ENCODE measurements around the gene UBE2G2. TPM values are rescaled to one million over a fixed set of nuclear protein-coding genes. Genes with fewer than 3 reads are reported as not detected.

The UBE2G2 gene
- total and polyA plus RNA-seq, 11 donors, result 44.3 to 84.4 (median 63.3) TPM

- Histone ChIP-seq H3K4me3 (no peak overlapping the region), H3K27ac (peak overlapping the region in 1 of 12 donors; percentile 37), H3K9me3 (peaks cover 0 to 14% (median 0%) of the 10 kb centered on the region in 12 donors), H3K36me3 (peaks cover 0 to 37% (median 26%) of the 10 kb centered on the region in 9 donors), H3K4me1 (peaks cover 0 to 39% (median 24%) of the 10 kb centered on the region in 12 donors), H3K27me3 (no peaks in the 10 kb centered on the region)
- TF ChIP-seq CTCF (IDR thresholded peaks at IDR 0.05), result no peak
- no peak for TF ChIP-seq POLR2A (IDR thresholded peaks at IDR 0.05)
- ATAC-seq, result no peak
- intact Hi-C loops (cut with DNase I), result loop anchor here in 8 of 10 donors (5.0 to 10.0 kb wide), 5 partner anchors 37 to 320 kb away; partner anchors contain the start of gene PTTG1IP (in 4 of the 8)
- WGBS, 4 donors, result 89 to 100% (median 92%) methylated on average over 1 to 8 of the region's 8 CpGs
- DNase-seq, result no peak
Observed at GRCh38 chr21:44815225-44815624, 13.6 kb upstream of the UBE2G2 start.

- intact Hi-C loops (cut with DNase I), result loop anchor here in 9 of 10 donors (5.0 to 10.0 kb wide), 6 partner anchors 33 to 320 kb away; partner anchors contain the start of gene PTTG1IP (in 4 of the 9)
- H3K4me1 ChIP-seq, result peaks cover 0 to 39% (median 24%) of the 10 kb centered on the region in 12 donors
- DNase-seq (no peak), ATAC-seq (no peak)
- H3K27ac ChIP-seq, result peak overlapping the region in 1 of 12 donors; percentile 37
- H3K9me3 ChIP-seq, result peaks cover 0 to 7% (median 0%) of the 10 kb centered on the region in 12 donors
- peaks cover 0 to 44% (median 32%) of the 10 kb centered on the region in 9 donors for H3K36me3 ChIP-seq
- no peaks in the 10 kb centered on the region for H3K27me3 ChIP-seq
- 64 to 84% (median 75%) methylated on average over 11 of the region's 11 CpGs for WGBS, 4 donors
- TF ChIP-seq CTCF (IDR thresholded peaks at IDR 0.05) (no peak), POLR2A (IDR thresholded peaks at IDR 0.05) (no peak)
- peak overlapping the region in 1 of 12 donors; percentile 6 for H3K4me3 ChIP-seq
Observed at GRCh38 chr21:44814498-44815023, 12.9 kb upstream of the UBE2G2 start.

GRCh38 chr21:44813727-44814126 is 12.1 kb upstream of the UBE2G2 start:
- Histone ChIP-seq H3K4me1 (peaks cover 0 to 37% (median 22%) of the 10 kb centered on the region in 12 donors), H3K4me3 (no peak overlapping the region), H3K36me3 (peaks cover 0 to 52% (median 41%) of the 10 kb centered on the region in 9 donors), H3K9me3 (no peaks in the 10 kb centered on the region), H3K27me3 (no peaks in the 10 kb centered on the region), H3K27ac (no peak overlapping the region)
- TF ChIP-seq CTCF (IDR thresholded peaks at IDR 0.05) (no peak), POLR2A (IDR thresholded peaks at IDR 0.05) (no peak)
- ATAC-seq (no peak), DNase-seq (no peak)
- intact Hi-C loops (cut with DNase I), result loop anchor here in 4 of 10 donors (5.0 to 10.0 kb wide), 3 partner anchors 34 to 321 kb away; no protein-coding TSS in a partner anchor
- 88 to 95% (median 91%) methylated on average over 13 to 18 of the region's 18 CpGs for WGBS, 4 donors

- Histone ChIP-seq H3K9me3 (no peaks in the 10 kb centered on the region), H3K36me3 (peaks cover 0 to 58% (median 46%) of the 10 kb centered on the region in 9 donors), H3K27ac (no peak overlapping the region), H3K4me1 (peaks cover 0 to 33% (median 19%) of the 10 kb centered on the region in 12 donors), H3K4me3 (no peak overlapping the region), H3K27me3 (no peaks in the 10 kb centered on the region)
- TF ChIP-seq CTCF (IDR thresholded peaks at IDR 0.05) (no peak), POLR2A (IDR thresholded peaks at IDR 0.05) (no peak)
- DNase-seq, result no peak
- no peak for ATAC-seq
- intact Hi-C loops (cut with DNase I), result loop anchor here in 4 of 10 donors (5.0 to 10.0 kb wide), 3 partner anchors 34 to 322 kb away; no protein-coding TSS in a partner anchor
- WGBS, 4 donors, result 85 to 93% (median 90%) methylated on average over 10 of the region's 10 CpGs
Observed at GRCh38 chr21:44813149-44813548, 11.5 kb upstream of the UBE2G2 start.

All from heart left ventricle (tissue), 16 donors.